HEK293T (cell line): ENCODE measurements around the gene CLIP1.

ENCODE experiments used
- BHLHE40 ChIP-seq: fragments of 450-650 bp; IDR thresholded peaks from 2 replicates; pipeline ENCODE4 v1.6.1; 2016; ENCODE audit warnings: mild to moderate bottlenecking, moderate library complexity, borderline replicate concordance
- SP1 ChIP-seq: fragments of 450-650 bp; IDR thresholded peaks from 2 replicates; pipeline ENCODE4 v1.6.1; 2017
- SUZ12 ChIP-seq: fragments of 450-650 bp; IDR thresholded peaks from 2 replicates; pipeline ENCODE4 v1.6.1; 2016; ENCODE audit warnings: mild to moderate bottlenecking
- ZNF384 ChIP-seq: fragments of 450-650 bp; IDR thresholded peaks from 2 replicates; pipeline ENCODE4 v1.6.1; 2016

GRCh38 chr12:122266230-122266901 is 156.1 kb downstream of the CLIP1 start, which contains the start of gene VPS33A:
- TF ChIP-seq BHLHE40 (no peak), ZNF384 (peak; percentile 75), SUZ12 (no peak), SP1 (no peak)
